Pons (tissue), 1 donor: Measurements from ENCODE around the gene SHLD1.
"Not testable (repeated sequence)": the region's sequence is repeated elsewhere in the genome, so short reads cannot be mapped to it uniquely, and the experiment has no call there.

Experiments
- DNase-seq: peaks from one replicate; pipeline ENCODE4 v3.0.0-alpha.2; 2016; ENCODE audit warnings: low spot score

SHLD1 gene

DNA sequence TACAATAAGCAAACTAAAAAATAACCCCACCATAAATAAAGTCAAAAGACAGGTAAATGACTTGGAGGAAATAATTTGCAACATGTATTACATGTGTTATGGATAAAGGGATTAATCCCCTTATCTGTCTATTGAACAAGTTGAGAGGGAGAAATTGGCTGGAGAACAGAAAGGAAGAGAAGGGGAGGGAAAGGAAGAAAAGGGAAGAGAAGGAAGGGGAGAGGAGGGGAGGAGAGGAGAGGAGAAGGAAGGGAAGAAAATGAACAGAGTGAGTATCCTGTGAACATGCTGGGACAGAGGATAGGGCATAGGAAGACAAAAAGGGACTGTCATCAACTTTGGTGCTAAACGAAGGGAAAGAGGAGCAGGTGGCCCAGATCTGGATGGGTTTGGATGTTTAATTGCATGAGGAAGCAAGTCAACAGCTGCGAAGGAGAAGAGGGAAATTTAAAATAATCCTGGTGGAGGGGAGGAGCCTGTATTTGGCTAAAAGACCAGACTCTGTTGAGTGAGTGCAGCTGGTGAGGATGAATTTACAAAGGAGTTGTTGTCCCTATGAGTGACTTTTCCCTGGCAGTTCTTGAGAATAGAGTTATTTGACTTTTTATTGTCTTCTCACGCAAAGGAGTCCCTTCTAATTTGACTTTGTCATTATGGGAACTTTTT is 14.2 kb upstream of the SHLD1 start:
- peak; percentile 53 for DNase-seq

DNA sequence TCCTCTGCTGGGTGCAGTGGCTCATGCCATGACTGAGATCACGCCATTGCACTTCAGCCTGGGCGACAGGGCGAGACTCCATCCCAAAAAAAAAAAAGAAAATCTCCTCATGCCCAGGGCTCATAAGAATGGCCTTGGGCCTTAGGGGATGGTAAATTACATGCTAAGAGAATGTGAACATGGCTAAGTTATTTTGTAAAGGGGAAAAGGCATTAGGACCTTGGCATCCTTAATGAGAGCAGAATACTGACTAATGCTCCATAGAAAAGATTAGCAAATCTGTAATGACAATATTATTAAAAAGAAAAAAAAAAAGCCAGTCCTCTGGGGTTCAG is 12.6 kb upstream of the SHLD1 start:
- no peak for DNase-seq

DNA sequence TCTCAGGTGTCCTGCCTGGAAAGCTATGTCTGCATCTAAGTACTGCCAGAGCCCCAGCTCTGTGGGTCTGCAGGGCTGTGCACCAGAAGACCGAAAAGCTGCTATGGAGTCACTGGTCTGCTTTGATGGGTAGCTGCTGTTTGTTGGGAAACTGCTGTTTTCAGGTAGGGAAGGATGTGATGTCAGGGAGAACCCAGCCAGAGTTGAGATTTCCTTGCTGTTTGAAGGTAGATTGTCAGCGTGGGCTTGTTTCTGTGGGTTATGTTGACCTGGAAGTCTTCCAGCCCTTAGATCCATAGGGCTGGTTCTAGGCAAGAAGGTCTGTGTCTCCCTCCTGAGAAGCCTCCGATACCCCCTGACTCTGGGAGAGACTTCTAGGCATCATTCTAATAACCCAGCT is 12.2 kb upstream of the SHLD1 start:
- no peak for DNase-seq

DNA sequence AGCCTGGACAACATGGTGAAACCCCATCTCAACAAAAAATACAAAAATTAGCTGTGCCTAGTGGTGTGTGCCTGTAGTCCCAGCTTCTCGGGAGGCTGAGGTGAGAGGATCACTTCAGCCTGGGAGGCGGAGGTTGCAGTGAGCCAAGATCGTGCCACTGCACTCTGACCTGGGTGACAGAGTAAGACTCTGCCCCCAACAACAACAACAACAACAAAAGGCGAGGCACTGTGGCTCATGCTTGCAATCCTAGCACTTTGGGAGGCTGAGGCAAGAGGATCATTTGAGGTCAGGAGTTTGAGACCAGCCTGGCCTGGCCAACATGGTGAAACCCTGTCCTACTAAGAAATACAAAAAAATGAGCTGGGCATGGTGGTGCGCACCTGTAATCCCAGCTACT is 9.6 kb upstream of the SHLD1 start:
- DNase-seq = not testable (repeated sequence)

DNA sequence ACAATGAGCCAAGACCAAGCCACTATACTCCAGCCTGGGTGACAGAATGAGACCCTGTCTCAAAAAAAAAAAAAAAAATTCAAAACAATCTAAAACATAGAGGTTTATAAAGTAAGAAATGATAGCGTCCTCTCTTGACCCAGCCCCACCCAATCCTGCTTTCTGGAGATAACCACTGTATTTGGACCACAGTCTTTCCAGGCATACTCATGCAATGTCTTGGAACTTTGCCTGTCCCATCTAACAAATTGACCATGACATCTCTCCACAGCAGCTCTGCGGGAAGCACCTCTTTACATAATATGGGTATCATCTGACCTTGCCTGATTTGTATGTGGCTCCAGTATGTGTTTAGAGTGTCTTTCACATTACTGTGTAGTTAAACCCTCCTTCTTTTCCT is 9.1 kb upstream of the SHLD1 start:
- DNase-seq = no peak

DNA sequence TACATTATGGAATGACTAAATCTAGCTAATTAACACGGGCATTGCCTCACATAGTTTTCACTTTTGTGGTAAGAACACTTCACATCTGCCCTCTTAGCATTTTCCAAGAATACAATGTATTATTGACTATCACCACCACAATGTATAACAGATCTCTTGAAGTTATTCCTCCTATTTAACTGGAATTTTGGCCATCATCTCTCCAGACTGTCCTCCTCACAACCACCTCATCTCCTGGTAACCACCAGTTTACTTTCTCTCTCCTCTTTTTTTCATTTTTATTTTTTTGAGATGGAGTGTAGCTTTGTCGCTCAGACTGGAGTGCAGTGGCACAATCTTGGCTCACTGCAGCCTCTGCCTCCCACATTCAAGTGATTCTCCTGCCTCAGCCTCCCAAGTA is 8.2 kb upstream of the SHLD1 start:
- no peak for DNase-seq

DNA sequence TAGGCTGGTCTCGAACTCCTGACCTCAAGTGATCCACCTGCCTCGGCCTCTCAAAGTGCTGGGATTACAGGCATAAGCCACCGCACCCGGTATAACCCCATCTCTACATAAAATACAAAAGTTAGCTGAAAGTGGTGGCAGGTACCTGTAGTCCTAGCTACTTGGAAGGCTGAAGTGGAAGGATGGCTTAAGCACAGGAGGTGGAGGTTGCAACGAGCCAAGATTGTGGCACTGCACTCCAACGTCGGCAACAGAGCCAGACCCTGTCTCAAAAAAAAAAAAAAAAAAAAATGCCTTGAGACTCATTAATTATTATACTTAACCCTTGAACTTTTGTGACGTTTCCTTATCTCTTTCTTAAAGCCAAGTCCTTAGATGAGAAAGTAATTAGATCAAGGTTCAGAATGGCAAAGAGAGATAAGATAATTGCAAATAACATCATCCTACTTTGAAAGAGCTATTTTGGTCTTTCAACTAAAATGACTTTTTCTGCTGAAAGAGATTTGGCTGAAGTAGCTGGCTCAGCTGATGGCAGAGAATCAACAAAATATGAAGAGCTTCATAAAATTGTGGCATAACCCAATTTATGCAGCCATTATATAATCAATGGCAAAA is 4.7 kb upstream of the SHLD1 start:
- no peak for DNase-seq

DNA sequence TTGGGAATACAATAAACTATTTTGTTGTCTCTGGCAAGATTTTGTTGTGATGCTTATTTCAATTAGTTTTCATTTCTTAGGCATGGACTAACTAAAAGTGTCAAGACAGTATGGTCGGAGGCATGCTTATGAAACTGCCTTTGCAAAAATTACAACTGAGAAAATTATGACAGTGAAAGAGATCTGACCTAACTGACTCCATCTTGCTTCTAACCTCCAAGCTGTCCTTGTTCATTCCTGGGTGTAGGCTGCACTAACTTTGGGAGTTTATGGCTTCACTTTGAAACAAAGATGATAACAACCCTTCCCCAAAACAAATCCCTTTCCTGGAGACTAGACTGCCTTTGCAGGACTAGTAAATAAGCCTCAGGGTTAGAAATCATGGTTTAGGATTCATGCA is 4.1 kb upstream of the SHLD1 start:
- no peak for DNase-seq

DNA sequence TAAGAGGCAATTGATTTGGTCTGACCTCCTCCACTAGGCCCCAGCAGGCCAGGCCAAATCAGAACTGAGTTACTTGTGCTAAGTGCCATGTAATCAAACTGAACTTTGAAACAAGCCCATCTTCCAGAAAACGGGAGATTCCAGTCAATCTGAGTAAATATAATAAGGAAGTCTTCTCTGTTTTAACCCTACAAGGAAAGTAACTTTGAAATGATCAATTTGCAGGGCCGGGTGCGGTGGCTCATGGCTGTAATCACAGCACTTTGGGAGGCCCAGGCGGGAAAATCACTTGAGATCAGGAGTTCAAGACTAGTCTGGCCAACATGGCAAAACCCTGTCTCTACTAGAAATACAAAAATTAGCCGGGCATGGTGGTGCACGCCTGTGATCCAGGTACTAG is 2.0 kb upstream of the SHLD1 start:
- DNase-seq = no peak

DNA sequence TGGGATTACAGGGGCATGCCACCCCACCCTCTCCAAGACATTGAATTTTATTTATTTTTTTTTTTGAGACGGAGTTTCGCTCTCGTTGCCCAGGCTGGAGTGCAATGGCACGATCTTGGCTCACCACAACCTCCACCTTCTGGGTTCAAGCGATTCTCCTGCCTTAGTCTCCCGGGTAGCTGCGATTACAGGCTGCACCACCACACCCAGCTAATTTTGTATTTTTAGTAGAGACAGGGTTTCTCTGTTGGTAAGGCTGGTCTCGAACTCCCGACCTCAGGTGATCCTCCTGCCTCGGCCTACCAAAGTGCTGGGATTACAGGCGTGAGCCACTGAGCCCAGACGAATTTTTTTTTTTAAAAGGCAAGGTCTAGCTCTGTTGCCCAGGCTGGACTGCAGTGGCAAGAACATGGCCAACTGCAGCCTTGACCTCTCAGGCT is 669 bp upstream of the SHLD1 start:
- DNase-seq = not testable (repeated sequence)

DNA sequence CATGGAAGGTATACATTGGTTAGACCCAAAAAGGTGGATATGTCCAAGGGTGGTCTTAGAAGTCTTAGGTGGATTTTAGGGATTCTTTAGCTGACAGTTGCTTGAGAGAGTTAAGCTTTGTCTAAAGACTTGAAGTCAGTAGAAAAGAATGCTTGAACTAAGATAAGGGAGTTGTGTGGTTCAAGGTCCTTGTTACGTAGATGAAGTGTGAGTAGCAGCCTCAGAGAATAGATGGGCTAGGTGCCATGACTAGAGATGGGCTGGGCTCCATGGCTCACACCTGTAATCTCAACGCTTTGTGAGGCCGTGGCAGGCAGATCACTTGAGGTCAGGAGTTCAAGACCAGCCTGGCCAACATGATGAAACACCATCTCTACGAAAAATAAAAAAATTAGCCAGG is 1.7 kb downstream of the SHLD1 start:
- no peak for DNase-seq

DNA sequence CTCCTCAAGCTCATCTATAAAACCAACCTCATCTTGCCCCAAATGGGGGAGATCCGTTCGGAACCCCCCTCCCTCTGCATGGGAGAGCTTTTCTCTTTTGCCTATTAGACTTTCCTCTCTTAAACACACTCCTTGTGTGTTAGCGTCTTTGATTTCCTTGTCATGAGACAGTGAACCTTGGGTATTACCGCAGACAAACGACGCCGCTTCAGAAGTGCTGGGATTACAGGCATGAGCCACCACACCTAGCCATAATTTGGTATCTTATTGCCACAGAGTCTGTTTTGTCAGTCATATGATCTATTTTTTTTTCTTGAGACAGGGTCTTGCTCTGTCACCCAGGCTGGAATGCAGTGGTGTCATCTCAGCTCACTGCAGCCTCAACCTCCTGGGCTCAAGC is 3.6 kb downstream of the SHLD1 start:
- no peak for DNase-seq

DNA sequence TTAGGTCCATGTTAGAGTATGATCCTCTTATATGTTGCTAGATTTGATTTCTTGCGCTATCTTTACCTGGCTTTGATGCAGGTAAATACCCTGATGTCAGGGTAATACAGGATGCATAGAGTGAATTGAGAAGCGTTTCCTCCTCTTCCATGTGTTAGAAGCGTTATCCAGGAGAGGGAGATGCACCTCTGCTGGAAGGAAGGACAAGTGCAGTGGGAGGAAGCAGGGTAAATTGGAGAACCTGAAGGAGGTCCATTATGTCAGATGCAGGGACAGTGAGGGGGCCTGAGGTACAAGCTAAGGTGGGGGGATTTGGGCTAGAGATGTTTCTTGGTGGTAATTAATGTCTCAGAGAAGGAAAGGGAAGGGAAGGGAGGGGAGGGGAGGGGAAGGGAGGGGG is 7.7 kb downstream of the SHLD1 start:
- no peak for DNase-seq

DNA sequence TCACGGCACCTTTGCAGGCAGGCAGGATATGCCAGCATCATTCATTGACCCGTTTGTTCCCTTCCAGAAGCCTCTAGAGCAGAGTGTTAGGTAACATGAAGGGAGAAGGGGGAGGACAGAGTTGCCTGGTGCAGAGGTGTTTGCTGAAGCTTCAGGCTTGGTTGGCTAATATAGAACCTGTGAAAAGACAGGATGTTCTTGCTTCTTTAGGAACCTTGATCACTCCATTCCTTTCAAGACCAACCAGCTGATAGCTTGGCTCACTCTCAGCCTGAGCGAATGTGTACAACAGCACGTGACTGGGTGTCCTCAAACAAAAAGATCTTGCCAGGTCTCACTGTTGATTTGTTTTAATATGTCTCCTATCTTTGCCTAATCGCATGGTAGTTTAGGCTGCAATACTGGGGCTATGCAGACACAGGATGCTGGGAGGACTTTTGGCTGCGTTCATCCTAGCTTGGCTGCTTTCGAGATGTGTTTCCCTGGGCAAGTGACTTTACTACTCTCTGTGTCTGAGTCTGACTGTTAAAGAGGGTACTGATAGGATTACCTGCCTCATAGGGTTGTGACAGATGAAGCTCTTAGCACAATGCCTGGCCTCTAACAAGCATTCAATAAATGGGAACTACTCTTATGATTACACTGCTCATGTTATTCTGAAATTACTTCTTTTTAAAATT is 16.0 kb downstream of the SHLD1 start:
- no peak for DNase-seq

DNA sequence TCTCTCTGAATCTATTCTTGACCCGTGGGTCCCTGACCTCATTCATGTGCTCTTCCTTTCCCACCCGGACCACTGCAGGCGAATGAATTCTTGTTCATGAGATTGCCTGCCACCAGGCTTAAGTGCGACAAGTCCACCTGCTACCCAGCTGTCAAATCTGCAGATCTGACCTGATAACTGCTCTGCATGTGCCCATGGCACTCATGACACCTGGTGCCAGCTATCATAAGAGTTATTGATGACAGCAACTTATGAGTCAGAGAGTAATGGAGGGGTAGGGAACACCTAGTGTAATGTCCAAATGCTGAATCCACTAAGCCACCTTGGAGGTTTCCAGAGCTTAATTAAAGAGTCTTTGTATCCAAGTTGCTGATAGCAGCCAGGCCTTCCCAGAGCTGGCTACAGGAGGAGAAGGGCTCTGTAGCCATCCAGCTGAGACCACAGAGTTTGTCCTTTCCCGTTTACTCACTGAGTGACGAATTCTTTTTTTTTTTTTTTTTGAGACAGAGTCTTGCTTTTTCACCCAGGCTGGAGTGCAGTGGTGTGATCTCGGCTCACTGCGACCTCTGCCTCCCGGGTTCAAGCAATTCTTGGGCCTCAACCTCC is 17.4 kb downstream of the SHLD1 start:
- DNase-seq = no peak

DNA sequence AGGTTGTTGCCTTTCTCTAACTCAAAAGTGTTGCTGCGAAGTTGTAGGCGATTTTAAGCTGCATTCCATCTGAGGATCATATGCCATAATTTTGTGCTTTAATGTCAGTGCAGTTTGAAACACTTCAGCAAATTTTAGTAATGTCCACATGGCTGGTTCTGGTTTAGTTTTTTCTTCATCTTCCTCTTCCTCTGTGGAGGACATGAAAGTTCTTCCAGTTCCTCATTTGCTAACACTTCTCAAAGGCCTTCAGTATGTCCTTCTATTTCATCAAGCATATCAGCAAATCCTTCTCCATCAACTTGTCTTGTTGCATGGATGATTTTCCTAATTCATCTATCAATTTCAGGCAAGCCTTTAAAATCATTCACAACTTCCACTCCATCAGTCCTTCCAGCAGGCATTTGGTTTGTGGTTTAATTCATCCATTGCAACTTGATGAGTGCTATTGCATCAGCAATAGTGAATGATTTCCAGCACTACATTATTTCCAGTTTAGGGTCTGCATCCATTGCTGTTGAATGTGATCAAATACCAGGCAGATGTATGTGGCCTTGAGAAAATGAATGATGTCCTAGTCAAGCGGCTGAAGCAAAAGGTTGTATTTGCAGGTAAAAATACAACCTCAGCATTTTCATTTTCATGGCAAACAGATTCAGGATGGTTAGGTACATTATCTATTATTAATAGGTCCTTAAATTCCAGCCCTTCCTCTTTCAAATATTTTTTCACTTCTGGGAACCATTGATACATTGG is 20.2 kb downstream of the SHLD1 start:
- peak; percentile 24 for DNase-seq

DNA sequence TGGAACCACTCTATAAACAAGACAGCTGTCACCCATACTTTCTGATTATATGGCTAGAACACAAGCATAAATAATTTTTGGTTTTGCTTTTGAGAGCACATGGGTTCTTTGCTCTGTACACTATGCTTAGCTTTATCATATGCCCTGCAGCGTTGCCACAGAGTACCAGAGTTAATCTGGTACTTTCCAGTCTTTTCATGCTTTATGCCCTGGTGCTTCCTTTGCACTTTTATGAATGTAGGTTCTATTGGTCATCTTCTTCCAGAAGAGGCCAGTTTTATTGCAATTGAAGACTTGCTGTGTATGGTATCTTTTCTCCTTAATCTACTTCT is 20.8 kb downstream of the SHLD1 start:
- DNase-seq = no peak

DNA sequence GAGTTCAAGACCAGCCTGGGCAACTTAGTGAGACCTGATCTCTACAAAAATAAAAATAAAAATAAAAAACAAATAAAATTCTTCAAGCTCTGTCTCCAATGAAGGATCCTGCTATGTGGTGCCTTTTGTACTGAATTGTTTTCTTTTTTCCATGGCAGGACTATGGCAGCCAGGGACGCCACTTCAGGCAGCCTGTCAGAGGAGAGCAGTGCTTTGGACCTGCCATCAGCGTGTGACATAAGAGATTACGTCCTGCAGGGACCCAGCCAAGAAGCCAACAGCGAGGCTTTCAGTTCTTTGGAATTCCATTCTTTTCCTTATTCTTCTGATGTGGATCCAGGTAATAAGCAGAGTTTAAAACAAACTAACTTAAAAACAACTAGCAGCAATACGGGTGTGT is 22.5 kb downstream of the SHLD1 start:
- DNase-seq = no peak

DNA sequence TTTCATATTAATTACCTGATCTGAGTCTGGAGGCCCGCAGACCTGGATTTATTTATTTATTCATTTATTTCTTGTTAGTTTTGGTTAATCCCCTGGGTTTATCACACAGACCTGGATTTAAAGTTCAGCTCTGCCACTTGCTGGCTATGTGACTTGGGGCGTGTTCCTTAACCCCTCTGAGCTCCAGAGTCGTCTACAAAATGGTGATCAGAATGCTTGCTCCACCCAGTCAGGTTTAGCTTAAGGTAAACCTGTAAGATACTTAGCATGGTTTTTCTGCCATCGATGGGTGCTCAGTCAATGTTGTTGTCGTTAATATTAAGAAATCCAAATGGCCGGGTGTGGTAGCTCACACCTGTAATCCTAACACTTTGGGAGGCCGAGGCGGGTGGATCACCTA is 23.4 kb downstream of the SHLD1 start:
- DNase-seq = no peak

DNA sequence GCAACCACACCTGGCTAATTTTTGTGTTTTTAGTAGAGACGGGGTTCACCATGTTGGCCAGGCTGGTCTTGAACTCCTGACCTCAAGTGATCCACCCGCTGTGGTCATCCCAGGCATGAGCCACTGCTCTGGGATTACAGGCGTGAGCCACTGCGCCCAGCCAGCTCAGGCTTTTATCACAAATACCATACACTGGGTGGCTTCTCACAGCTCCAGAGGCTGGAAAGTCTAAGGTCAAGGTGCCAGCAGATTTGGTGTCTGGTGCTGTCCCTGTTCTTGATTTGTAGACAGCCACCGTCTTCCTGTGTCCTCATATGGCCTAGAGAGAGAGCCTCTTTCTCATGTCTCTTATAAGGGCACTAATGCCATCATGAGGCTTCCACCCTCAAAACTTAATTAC is 25.9 kb downstream of the SHLD1 start:
- DNase-seq = no peak

DNA sequence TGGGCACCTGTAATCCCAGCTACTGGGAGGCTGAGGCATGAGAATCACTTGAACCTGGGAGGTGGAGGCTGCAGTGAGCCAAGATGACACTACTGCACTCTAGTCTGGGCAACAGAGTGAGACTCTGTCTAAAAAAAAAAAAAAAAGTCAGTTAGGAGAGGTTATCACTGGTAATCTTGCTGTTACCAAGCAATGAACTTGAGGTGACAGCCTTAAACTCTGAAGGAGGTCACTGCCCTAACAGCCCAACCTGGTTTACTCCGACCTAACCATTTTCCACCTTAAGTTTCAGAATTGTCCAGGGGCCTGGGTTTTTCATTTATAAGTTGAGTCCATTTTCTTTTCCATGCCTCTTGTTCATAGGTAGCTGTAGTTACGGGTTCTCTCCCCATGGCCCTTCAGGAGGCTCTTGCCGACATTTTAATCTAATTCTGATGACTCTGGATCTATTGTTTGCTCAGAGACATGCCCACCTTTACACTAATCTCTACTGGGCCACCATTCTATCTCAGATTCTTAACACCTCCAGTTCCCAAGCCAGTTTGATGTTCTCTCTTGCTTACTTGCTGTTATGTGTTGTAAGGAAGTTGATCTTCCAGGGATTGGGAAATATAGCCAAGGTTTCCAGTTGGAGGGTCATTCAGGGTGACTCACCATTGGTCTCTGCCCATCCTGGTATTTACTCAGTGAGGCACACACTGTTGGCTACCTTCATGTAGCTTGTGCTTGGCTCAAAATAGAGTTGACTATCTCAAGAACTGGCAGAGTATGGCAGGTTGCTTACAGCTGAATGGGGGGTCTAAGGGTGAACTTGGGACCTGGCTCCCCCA is 29.1 kb downstream of the SHLD1 start:
- DNase-seq = no peak

DNA sequence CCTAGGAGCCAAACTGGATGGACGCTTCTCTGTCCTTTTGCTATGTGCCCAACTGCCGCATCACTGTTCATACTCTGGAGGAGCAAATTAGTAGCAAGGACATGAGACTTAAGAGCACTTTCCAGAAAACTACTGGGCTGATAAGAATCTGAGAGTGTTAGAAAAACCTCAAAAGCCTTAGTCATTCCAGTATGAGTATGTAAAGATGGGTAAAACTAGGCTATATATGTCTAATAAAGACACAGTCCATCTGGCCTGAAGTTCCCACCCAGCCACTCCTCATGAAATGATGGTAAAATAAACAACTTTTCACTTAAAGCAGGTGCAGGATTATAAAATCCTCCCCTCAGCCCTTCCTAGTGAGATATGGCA is 30.6 kb downstream of the SHLD1 start:
- no peak for DNase-seq
